ENCODE data around the gene ICAM2. TPM values are rescaled to one million over a fixed set of nuclear protein-coding genes. Genes with fewer than 3 reads are reported as not detected.

Gene ICAM2
- total RNA-seq, 4 donors from 2014 or later: 22.4 to 75.1 (median 58.1) TPM

DNA sequence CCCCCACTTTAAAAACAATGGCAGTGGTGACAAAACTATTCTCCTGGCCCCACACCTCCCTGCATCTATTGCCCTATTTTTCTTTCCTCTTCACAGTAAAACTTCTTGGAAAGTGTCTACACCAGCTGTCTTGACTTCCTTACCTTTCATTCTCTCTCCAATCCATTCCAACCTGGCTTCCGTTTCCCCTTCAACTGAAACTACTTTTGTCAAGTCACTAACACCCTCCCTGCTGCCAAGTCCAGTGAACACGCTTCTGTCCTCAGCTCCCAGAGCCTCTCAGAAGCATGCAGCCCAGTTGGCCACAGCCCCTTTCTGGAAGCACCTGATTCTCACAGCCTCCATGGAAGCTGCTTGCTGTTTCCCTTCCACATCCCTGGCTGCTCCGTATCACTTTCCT lies 43.7 kb downstream of the ICAM2 start:
- H3K4me3 ChIP-seq: no peak overlapping the region
- intact Hi-C loops (cut with DNase I): no loop called here
- TF ChIP-seq POLR2AphosphoS5 (IDR thresholded peaks at IDR 0.05) (no peak), EP300 (IDR thresholded peaks at IDR 0.05) (no peak), POLR2A (IDR thresholded peaks at IDR 0.05; ENCODE audit: low read depth) (no peak)
- TF ChIP-seq, protein P1, sequence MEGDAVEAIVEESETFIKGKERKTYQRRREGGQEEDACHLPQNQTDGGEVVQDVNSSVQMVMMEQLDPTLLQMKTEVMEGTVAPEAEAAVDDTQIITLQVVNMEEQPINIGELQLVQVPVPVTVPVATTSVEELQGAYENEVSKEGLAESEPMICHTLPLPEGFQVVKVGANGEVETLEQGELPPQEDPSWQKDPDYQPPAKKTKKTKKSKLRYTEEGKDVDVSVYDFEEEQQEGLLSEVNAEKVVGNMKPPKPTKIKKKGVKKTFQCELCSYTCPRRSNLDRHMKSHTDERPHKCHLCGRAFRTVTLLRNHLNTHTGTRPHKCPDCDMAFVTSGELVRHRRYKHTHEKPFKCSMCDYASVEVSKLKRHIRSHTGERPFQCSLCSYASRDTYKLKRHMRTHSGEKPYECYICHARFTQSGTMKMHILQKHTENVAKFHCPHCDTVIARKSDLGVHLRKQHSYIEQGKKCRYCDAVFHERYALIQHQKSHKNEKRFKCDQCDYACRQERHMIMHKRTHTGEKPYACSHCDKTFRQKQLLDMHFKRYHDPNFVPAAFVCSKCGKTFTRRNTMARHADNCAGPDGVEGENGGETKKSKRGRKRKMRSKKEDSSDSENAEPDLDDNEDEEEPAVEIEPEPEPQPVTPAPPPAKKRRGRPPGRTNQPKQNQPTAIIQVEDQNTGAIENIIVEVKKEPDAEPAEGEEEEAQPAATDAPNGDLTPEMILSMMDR (IDR thresholded peaks at IDR 0.05): no peak
- WGBS: 61% methylated on average over 3 of the region's 3 CpGs
- no peak overlapping the region for H3K27ac ChIP-seq (replicated peaks in 1 of 4)
- H3K9me3 ChIP-seq: peaks cover 0 to 3% (median under 1%) of the 10 kb centered on the region in 4 donors
- DNase-seq (ENCODE audit: extremely low spot score): no peak
- peaks cover 4 to 11% (median 11%) of the 10 kb centered on the region in 4 donors for H3K4me1 ChIP-seq
- H3K36me3 ChIP-seq: no peaks in the 10 kb centered on the region
- H3K27me3 ChIP-seq: peaks cover 0 to 18% (median 0%) of the 10 kb centered on the region in 4 donors

DNA sequence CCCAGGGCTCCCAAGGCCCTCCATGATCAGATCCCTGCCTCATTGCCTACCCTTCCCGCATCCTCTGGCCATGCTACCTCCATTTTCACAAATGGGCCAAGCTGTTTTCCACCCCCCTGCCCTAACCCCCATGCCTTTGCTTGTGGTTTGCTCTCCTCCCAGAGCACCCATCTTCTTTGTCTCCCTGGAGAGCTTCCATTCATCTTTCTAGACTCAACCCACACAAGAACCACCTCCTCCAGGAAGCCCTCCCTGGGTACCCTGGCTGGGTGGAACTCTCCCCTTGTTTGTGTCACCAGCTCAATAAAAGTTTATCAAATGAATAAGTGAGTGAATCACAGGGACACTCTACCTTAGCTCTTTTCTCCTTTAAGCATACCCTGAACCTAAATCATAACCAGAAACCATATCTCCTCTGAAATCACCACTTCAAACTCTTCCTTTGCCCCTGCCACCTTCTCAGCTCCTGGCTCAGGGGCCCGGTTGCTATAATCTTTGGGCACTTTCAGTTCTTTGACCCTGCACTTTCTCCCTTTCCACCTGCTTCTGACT lies 44.8 kb downstream of the ICAM2 start:
- no peak for TF ChIP-seq POLR2AphosphoS5 (IDR thresholded peaks at IDR 0.05)
- no peak overlapping the region for H3K4me3 ChIP-seq
- no peak for DNase-seq (ENCODE audit: extremely low spot score)
- intact Hi-C loops (cut with DNase I): no loop called here
- peaks cover 0 to 18% (median 0%) of the 10 kb centered on the region in 4 donors for H3K27me3 ChIP-seq
- no peaks in the 10 kb centered on the region for H3K36me3 ChIP-seq
- WGBS: 89% methylated on average over 2 of the region's 2 CpGs
- H3K27ac ChIP-seq (replicated peaks in 1 of 4): no peak overlapping the region
- peaks cover 4 to 8% (median 6%) of the 10 kb centered on the region in 4 donors for H3K4me1 ChIP-seq
- H3K9me3 ChIP-seq: no peaks in the 10 kb centered on the region

DNA sequence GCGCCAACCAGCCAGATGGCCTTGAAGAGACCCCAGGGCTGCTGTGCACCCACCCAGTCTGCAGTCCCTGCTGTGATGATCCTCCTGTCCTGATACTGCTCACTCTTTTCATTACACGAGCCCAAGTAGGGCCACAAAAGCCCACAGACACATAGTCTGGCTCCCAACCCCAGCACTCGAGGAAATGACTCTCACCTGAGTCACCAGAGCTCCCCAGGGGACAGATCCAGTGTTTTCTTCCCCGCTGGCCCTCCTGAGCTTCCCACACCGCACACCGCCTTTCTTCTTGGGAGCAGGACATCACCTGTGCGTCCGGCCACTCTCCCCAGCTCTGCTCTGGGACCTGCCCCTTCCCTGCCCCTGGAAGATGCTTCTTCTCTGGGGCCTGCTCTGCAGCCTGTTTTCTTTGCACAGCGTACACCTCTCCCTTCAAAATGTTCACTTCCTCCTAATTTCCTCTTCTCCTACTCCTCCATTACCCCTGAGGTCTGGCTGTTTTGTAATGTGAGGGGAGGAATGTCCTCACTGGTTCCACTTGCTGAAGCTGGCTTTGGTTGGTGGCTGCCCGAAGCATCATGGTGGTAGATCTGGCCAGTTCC lies 45.7 kb downstream of the ICAM2 start:
- DNase-seq (ENCODE audit: extremely low spot score): no peak
- H3K4me3 ChIP-seq: no peak overlapping the region
- TF ChIP-seq, protein P1 (IDR thresholded peaks at IDR 0.05): no peak
- TF ChIP-seq POLR2AphosphoS5 (IDR thresholded peaks at IDR 0.05) (no peak), EP300 (IDR thresholded peaks at IDR 0.05) (no peak)
- peaks cover 0 to 18% (median 0%) of the 10 kb centered on the region in 4 donors for H3K27me3 ChIP-seq
- intact Hi-C loops (cut with DNase I): no loop called here
- peaks cover 0 to 4% (median 0%) of the 10 kb centered on the region in 4 donors for H3K4me1 ChIP-seq
- H3K27ac ChIP-seq (replicated peaks in 1 of 4): no peak overlapping the region
- WGBS: 79% methylated on average over 10 of the region's 10 CpGs
- H3K36me3 ChIP-seq: no peaks in the 10 kb centered on the region
- H3K9me3 ChIP-seq: no peaks in the 10 kb centered on the region

DNA sequence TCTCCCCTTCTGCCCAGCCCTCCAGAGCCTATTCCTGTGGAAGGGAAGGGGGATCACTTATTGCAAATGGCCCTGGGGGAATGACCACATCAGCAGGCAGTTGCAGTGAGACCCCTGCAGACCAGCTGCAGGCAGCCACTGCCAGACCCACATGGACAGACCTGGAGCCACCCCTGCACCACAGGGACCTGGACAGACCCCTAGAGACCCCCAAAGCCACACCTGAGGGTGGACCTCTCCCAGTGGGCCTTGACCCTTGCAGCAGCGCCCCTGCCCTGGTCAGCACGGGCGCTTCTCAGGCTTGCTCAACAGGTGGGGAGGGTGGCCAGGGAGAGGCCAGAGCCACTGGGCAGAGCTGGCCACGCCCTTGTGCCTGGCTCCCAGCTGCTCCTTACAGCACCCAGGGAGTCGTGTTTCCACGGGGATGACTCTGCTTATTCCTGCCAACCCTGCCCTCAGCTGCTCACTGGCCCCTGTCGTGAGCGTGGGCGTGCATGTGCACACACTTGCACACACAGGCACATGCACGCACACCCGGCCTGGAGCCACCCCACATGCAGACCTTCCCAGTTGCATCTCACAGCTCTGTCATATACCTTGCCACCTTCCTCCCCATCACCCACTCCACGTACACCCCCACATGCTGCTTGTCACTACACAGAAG lies 46.4 kb downstream of the ICAM2 start:
- intact Hi-C loops (cut with DNase I): no loop called here
- H3K4me1 ChIP-seq: peaks cover 0 to 4% (median 0%) of the 10 kb centered on the region in 4 donors
- no peaks in the 10 kb centered on the region for H3K9me3 ChIP-seq
- H3K27ac ChIP-seq (replicated peaks in 1 of 4): no peak overlapping the region
- H3K4me3 ChIP-seq: no peak overlapping the region
- peaks cover 0 to 18% (median 0%) of the 10 kb centered on the region in 4 donors for H3K27me3 ChIP-seq
- DNase-seq (ENCODE audit: extremely low spot score): no peak
- WGBS: 77% methylated on average over 9 of the region's 12 CpGs
- H3K36me3 ChIP-seq: no peaks in the 10 kb centered on the region
- TF ChIP-seq, protein P1 (IDR thresholded peaks at IDR 0.05): no peak
- TF ChIP-seq EP300 (IDR thresholded peaks at IDR 0.05): no peak
- TF ChIP-seq POLR2A (IDR thresholded peaks at IDR 0.05; ENCODE audit: low read depth): no peak
- no peak for TF ChIP-seq POLR2AphosphoS5 (IDR thresholded peaks at IDR 0.05)

DNA sequence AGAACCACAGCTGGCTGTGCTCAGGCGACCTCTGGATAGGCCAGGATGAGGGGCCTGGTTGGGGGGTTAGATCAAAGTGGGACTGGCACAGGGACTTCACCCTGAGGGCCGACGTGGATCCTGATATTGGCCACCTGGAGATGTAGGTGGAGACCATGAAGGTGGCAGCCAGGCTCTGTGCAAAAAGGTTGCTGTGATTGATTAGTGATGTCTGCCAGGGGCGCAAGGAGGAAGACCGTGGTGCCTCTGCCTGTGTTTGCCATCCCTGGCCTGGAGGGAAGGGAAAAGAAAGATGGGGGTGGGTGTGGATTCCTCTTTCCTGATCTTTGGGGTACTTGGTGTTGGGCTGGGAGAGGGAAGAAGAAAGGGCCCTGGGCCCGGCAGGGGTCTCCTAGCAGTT lies 47.2 kb downstream of the ICAM2 start:
- intact Hi-C loops (cut with DNase I): no loop called here
- Histone ChIP-seq H3K9me3 (no peaks in the 10 kb centered on the region), H3K4me3 (no peak overlapping the region), H3K36me3 (no peaks in the 10 kb centered on the region), H3K27me3 (peaks cover 0 to 18% (median 0%) of the 10 kb centered on the region in 4 donors), H3K27ac (replicated peaks in 1 of 4) (no peak overlapping the region), H3K4me1 (peaks cover 0 to 4% (median 0%) of the 10 kb centered on the region in 4 donors)
- WGBS: 96% methylated on average over 6 of the region's 6 CpGs
- TF ChIP-seq POLR2AphosphoS5 (IDR thresholded peaks at IDR 0.05) (no peak), POLR2A (IDR thresholded peaks at IDR 0.05; ENCODE audit: low read depth) (no peak), EP300 (IDR thresholded peaks at IDR 0.05) (no peak)
- TF ChIP-seq, protein P1 (IDR thresholded peaks at IDR 0.05): no peak
- no peak for DNase-seq (ENCODE audit: extremely low spot score)

Measured in esophagus muscularis mucosa (tissue), 4 donors.